Gastroesophageal sphincter (tissue), 3 donors: ENCODE results near the gene CAPZB.

ENCODE experiments used
- POLR2A ChIP-seq, 2 donors: fragments of 450-650 bp; IDR thresholded peaks; one replicate each; pipeline ENCODE4 v1.6.1; 2017; ENCODE audit warnings: antibody characterized with exemption in 2 of 2, mild to moderate bottlenecking in 2 of 2, moderate library complexity in 1 of 2
- TF ChIP-seq, protein P1 (sequence below), 4 experiments: fragments of 200-600 bp in 2 of 4; fragments of 450-650 bp in 2 of 4; sonication (generic) in 1 of 4; IDR thresholded peaks; one replicate each; pipeline ENCODE4 v1.5.1; 2017 to 2019; ENCODE audit warnings: antibody characterized with exemption in 4 of 4, mild to moderate bottlenecking in 2 of 4, moderate library complexity in 2 of 4

DNA sequence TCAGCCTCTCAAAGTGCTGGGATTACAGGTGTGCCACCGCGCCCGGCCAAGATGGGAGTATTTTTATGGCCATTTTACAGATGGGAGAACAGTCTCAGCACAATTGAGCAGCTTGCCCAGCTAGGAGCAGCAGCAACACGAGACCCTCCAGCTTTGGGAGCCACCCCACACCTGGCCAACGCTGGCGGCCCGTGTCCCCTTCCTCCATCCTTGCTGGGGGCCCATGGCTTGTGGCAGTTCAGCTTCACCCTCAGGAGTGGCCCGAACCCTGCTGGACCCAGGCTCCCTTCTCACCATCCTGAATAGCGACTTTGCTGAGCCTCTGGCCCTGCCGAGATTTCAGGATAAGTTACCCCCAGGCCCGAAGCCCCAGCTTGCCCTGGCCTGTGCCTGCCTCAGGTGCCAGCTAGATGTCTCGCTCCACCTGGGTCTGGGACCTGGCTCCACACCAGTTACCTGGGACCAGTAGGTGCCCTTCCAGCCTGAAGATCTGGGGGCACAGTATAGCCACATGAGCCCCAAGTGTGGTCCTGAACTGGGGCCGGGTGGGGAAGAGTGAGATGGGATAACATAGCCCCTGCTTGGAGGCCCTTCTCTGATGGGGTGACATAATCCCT lies 154.0 kb downstream of the CAPZB start:
- TF ChIP-seq, protein P1, sequence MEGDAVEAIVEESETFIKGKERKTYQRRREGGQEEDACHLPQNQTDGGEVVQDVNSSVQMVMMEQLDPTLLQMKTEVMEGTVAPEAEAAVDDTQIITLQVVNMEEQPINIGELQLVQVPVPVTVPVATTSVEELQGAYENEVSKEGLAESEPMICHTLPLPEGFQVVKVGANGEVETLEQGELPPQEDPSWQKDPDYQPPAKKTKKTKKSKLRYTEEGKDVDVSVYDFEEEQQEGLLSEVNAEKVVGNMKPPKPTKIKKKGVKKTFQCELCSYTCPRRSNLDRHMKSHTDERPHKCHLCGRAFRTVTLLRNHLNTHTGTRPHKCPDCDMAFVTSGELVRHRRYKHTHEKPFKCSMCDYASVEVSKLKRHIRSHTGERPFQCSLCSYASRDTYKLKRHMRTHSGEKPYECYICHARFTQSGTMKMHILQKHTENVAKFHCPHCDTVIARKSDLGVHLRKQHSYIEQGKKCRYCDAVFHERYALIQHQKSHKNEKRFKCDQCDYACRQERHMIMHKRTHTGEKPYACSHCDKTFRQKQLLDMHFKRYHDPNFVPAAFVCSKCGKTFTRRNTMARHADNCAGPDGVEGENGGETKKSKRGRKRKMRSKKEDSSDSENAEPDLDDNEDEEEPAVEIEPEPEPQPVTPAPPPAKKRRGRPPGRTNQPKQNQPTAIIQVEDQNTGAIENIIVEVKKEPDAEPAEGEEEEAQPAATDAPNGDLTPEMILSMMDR (IDR thresholded peaks at IDR 0.05) = no peak
- no peak for TF ChIP-seq POLR2A (IDR thresholded peaks at IDR 0.05)
